Stomach (tissue), 4 donors: ENCODE measurements around the gene ITPKA.

Source experiments
- CTCF ChIP-seq, 7 experiments: fragments of 450-650 bp in 4 of 7; fragments of 200-600 bp in 3 of 7; sonication (generic) in 3 of 7; IDR thresholded peaks; one replicate each; pipeline ENCODE4 v1.5.1; 2016 to 2019; ENCODE audit warnings: antibody characterized with exemption in 7 of 7, control low read depth in 2 of 7, mild to moderate bottlenecking in 1 of 7
- POLR2A ChIP-seq, 4 donors: fragments of 450-650 bp; IDR thresholded peaks; one replicate each; pipeline ENCODE4 v1.6.1; 2016; ENCODE audit warnings: antibody characterized with exemption in 4 of 4, control low read depth in 2 of 4, mild to moderate bottlenecking in 1 of 4, moderate library complexity in 1 of 4

GRCh38 chr15:41511331-41511898 lies 17.7 kb downstream of the ITPKA start:
- TF ChIP-seq CTCF (IDR thresholded peaks at IDR 0.05) = peak in 1 of 7 experiments; percentile 8
- no peak for TF ChIP-seq POLR2A (IDR thresholded peaks at IDR 0.05)
